NCI-H2029 treated with DMSO at 0.1 percent for 48 hours (cell line): Measurements from ENCODE around the gene TSGA10.
"Not testable (repeated sequence)": the region's sequence is repeated elsewhere in the genome, so short reads cannot be mapped to it uniquely, and the experiment has no call there.

Experiments used
- DNase-seq: peaks from one replicate; lab custom pipeline; 2025; lab: John Stamatoyannopoulos, UW

TSGA10 gene, protein sequence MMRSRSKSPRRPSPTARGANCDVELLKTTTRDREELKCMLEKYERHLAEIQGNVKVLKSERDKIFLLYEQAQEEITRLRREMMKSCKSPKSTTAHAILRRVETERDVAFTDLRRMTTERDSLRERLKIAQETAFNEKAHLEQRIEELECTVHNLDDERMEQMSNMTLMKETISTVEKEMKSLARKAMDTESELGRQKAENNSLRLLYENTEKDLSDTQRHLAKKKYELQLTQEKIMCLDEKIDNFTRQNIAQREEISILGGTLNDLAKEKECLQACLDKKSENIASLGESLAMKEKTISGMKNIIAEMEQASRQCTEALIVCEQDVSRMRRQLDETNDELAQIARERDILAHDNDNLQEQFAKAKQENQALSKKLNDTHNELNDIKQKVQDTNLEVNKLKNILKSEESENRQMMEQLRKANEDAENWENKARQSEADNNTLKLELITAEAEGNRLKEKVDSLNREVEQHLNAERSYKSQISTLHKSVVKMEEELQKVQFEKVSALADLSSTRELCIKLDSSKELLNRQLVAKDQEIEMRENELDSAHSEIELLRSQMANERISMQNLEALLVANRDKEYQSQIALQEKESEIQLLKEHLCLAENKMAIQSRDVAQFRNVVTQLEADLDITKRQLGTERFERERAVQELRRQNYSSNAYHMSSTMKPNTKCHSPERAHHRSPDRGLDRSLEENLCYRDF

GRCh38 chr2:99154643-99155536 is at the start of gene TSGA10, which contains the start of gene LIPT1:
Gene TSGA10 (minus strand): TSS chr2:99154942. CDS start chr2:99109439, 45,503 bp downstream.
Gene LIPT1 (plus strand): TSS chr2:99154967. CDS start chr2:99161958, 6,991 bp downstream.
- DNase-seq = peak; percentile 57

DNA sequence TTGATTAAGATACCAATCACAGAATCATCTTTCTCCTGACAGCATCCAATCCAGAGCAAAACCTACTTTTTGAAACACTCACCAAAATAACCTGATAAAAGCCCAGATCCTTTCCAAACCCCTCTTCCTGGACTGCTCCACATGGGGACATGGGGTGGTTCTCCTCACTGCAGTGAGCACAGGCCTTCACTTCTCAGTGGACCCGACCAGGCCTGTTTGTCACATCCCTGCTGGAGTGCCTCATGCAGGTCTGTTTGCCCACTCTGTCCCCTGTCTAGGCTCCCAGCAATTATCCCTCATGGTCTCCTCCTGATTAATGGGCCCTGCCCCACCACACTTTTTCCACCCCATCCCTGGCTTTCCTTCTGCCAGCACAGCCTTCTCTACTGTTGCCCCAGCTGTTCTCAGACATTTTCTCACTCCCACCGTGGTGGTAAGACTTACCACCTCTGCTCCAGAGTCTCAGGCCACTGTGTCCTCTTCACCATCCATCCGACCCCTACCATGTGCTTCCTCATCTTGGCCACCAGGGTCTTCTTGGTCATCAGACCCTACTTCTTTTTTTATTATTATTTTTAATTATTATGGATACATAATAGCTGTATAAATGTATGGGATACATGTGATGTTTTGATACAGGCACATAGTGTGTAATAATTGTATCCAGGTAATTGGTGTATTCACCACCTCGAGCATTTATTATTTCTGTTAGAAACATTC is 47.4 kb upstream of the TSGA10 start:
- DNase-seq = no peak

- no peak for DNase-seq
These were observed 45.5 kb upstream of the TSGA10 start for GRCh38 chr2:99200076-99200800.

GRCh38 chr2:99198103-99198841 is 43.5 kb upstream of the TSGA10 start:
- no peak for DNase-seq

DNA sequence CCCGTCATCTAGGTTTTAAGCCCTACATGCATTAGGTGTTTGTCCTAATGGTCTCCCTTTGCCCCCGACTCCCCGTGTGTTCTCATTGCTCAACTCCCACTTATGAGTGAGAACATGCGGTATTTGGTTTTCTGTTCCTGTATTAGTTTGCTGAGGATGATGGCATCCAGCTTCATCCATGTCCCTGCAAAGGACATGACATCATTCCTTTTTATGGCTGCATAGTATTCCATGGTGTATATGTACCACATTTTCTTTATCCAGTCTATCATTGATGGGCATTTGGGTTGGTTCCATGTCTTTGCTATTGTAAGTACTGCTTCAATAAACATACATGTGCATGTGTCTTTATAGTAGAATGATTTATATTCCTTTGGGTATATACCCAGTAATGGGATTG is 37.6 kb upstream of the TSGA10 start:
- not testable (repeated sequence) for DNase-seq

DNA sequence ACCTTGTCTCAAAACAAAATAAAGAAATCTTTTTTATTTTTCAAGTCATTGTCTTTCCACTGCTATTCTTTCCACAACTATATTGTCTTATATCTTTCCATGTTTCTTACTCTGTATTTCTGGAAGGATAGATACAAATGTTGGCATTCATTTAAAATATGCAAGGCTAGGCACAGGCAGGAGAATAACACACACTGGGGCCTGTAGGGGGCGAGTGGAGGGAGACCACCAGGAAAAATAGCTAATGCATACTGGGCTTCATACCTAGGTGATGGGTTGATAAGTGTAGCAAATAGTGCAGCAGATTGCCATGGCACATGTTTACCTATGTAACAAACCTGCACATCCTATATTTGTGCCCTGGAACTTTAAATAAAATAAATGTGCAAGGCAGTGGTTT is 35.8 kb upstream of the TSGA10 start:
- no peak for DNase-seq

DNA sequence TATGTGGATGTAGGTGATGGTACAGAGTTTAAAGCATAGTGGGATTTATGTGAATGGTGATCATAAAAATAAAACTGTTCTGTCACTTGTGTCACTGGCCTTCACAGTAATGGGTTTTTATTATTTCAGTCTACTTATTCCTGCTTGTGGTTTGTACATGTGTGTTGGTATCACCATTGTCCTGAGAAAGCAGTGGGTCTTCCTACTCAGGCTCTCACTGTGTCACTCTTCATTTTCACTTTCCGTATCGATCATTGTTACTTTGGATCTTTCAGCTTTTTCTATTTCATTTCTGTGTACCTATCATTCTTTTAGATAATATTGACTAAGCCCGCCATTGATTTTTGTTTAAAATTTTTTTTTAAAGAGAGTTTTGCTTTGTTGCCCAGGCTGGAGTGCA is 33.6 kb upstream of the TSGA10 start:
- DNase-seq = no peak

- no peak for DNase-seq
These were observed 32.3 kb upstream of the TSGA10 start for GRCh38 chr2:99187011-99187410.

DNA sequence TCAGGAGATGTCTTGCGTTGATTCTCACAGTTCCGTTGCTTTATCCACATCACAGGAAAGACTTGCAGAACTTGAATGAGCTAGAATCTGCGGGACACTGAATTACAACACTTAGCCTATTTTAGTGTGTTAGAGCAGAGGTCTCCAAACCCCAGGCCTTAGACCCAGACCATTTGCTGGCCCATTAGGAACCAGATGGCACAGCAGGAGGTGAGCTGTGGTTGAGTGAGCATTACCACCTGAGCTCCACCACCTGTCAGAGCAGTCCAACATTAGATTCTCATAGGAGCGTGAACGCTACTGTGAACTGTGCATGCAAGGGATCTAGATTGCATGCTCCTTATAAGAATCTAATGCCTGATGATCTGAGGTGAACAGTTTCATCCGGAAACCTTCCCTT is 30.1 kb upstream of the TSGA10 start:
- DNase-seq = no peak

DNA sequence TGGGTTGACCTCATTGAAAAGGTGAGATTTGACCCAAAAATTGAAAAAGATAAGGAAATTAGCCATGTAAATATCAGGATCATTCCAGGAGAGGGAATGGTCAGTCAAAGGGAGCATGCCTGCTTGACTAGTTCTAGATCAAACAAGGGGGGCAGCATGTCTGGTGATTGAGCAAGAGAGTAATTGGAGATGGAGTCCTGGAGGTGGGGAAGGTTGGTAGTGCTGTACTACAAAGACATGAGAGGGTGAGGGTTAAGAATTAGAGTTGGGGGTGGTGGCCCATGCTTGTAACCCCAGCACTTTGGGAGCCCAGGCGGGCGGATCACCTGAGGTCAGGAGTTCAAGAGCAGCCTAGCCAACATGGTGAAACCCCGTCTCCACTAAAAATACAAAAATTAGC is 28.3 kb upstream of the TSGA10 start:
- DNase-seq = peak; percentile 13

- DNase-seq = no peak
These were observed 26.9 kb upstream of the TSGA10 start for GRCh38 chr2:99181624-99182000.

GRCh38 chr2:99180755-99181623 is 26.2 kb upstream of the TSGA10 start, which contains the start of the genes MITD1 and MRPL30:
Gene MITD1 (minus strand): TSS chr2:99181058. CDS start chr2:99180981, 77 bp downstream.
Gene MRPL30 (plus strand): TSS chr2:99181184. CDS start chr2:99186204, 5,020 bp downstream.
- peak; percentile 90 for DNase-seq

DNA sequence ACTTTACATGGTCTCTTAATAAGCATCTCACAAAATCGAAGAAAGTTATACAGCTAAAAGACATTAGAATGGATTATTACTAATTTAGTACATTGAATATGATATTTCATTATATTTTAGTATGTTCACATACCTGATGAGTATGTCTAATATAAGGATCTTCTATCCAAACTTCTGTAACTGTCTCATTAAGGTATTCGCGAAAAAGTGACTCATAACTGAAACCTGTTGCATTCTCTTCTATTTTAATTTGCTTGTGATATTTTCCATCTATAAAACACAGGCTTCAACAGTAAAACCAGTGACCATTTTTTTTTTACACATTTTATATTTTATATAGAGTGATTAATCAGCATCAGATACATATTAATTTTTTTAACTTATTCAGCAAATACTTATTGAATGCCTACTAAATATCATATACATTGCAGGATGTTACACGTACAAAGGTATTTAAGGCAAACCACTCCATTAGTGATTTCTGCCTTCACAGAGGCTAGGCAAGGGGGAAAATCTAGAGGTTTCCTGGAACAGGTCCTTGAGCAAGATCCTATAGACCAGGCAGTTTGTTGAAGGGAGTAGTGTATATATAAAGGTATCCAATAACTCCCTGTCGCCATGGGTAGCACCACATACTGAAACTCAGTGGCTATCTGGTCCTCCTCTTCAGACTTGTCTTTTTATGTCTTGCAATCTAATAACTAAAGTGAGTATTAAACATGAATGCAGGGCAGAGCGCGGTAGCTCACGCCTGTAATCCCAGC is 16.8 kb upstream of the TSGA10 start:
- DNase-seq = no peak

DNA sequence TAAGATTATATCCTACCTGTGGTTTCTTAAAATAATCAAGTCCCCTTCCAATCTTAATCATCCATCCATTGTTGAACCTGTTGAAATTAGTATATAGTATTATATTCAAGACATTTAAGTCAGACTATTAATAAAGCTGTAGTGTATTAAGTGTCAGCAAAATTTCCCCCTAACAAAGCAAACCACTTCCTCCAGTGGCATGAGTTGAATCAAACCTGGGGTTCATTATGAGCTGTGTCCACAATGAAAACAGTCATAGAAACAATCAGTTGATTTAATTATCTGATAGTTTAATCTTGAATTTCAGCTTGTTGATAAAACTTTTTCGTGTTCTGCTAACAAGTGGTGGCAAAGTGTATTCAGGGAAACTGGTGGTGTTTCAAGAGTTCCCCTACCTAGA is 14.8 kb upstream of the TSGA10 start:
- no peak for DNase-seq

DNA sequence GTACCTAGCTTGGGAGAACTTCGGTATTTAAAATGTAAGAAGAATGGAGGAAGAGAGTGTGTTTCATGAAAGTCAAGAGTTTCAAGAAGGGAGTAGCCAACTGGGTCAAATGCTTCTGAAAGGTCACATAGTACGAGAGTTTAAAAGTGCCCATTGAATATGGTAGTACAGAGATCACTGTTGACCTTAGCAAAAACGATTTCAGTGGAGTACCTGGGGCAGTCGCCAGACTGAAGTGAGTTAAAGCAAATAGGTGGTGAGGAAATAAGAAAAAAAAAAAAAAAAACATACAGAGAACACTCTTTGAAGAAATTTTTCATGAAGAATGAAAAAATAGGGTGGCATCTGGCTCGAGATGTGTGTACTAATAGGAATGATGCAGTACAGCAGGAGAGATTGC is 11.5 kb upstream of the TSGA10 start:
- DNase-seq = no peak

DNA sequence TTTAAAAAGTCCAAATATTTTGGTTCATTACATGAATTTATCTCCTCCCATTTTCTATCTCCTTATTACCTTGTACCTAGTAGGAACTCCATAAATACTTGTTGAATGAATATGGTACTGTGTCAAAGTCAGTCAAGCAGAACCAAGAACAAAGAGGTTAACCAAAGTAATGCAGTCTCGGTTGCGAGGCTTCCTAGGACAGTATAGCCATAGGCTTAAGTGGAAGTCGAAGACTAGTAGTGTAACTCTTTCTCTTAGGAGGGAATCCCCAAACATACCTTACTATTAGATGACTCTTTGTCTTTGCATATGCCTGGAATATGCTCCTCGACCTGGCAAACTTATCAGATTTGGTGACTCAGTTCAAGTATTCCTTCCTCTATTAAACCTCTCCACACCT is 4.9 kb upstream of the TSGA10 start:
- DNase-seq = no peak

GRCh38 chr2:99158599-99158998 is 3.9 kb upstream of the TSGA10 start:
- DNase-seq = no peak

DNA sequence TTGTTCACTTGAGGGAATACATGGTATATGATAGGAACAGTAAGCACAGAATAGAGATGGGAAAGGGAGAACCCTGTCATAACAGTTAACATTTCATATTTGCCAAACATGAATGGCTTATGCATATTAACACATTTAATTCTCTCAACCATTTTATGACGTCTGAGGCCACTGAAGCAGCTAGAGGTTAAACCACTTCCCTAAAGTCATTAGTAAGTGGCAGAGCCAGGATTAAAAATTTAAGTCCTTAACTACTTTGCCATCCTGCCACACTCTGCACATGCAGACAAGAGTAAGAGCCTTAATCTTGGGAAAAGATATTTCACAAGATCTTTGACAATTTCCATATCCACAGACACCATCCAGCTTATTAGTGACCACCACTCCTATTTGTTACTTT is 2.1 kb upstream of the TSGA10 start:
- DNase-seq = no peak
